ENCODE results near the gene TEX36.
"Not testable (repeated sequence)": the region's sequence is repeated elsewhere in the genome, so short reads cannot be mapped to it uniquely, and the experiment has no call there.

Gene TEX36

DNA sequence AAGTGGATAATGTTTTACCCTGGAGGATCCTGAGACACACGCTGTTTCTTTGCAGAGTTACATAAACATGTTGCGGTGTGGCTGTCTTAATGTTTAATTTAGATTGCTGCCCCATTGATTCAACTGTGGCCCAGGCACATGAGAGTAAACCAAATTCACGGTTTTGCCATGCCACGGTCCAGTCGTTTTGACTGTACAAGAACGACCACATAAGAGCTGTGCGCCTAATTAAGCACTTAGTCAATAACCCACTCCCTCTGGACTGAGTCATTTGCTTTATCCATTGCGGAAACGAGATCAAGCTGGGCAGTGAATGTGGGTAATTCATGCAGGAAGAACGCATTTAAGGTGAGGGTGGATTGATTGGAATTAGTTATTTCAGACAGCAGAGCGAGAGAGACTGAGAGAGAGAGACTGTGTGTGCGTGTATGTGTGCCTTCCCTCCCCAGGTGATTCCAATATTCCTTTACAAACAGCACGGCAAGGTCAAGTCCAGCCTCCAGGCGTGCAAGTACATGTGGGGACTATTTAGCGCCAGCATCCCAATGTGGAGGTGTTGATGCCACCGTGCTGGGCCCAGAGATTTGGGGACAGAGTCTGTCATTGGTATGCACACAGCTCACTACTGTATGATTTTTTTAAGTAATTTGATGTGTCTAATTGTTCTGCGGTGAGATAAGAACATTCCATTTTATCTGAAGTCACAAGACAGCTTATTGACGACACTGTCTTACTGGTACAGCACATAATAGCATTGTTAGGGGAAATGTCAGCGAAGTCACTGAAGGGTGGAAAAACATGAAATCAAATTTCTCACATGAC lies 8.4 kb upstream of the TEX36 start:
- peak; percentile 76 for DNase-seq

GRCh38 chr10:125689955-125690569 lies 7.1 kb upstream of the TEX36 start:
- no peak for DNase-seq

- DNase-seq: no peak
Measured at GRCh38 chr10:125687507-125688185, 4.7 kb upstream of the TEX36 start.

DNA sequence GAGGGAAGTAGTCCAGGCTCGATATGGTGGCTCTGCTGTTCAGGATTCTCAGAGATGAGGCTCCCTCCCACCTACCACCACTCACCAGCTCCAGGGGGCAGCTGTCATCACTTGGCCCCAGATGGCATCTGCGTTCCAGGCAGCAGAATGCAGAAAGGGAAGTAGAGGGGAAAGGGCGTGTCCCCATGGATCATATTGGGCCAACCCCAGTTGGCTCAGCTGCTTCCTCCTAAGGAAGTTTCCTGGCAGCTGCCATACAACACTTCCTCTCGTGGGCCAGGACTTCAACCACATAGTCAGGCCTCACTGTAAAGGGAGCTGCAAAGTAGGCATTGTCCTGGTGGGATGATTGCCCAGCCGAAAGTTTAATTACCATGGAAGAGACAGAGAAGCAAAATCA lies 1.6 kb upstream of the TEX36 start:
- no peak for DNase-seq

- DNase-seq: no peak
Measured at GRCh38 chr10:125683821-125684220, 858 bp upstream of the TEX36 start.

DNA sequence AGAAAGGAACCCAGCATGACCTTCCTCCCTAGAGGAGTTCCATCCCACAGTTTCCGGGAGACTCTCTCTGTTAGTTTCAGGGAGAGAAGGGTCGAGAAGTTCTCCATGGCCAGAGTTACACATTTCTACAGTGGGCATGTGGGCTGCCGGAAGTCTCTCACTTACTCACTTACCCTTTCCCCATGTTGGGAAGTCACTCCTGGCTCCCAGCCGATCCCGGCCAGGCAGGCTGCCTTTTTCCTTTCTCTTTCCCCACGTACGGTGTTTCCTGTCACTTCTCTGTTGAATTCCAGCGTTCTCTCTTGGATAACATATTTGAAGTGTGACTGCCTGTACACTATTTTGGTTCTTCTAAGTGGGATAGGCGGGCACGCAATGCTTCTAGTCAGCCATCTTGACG lies 3.5 kb downstream of the TEX36 start:
- DNase-seq: no peak

GRCh38 chr10:125672884-125673283 lies 10.1 kb downstream of the TEX36 start:
- DNase-seq: no peak

GRCh38 chr10:125662584-125662983 lies 20.4 kb downstream of the TEX36 start:
- peak; percentile 51 for DNase-seq

DNA sequence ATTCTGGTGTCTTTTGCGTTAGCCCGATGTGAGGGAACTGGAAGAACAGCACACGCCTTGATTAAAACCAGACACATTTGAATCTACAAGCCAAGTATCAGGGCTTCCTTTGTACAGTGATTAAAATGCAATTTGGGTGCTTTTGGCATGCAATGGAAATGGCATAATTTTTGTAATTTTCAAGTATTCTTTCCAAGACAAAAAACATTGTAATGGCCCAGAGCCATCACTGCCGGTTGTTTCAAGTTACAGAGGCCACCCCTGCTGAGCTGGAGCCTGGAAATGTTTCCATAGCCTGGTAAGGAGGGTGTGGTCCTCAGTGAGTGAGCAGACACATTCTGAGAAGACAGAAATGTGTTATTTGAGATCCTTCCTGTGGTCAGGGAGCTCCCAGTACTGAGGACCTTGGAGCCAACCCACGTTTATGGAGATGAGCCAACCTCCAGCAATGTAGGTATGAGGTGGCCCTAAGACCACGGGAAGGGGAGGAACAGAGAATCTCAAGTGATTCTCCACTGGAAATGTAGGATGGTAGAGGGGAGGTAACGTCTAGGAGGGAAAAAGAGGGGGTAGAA lies 20.9 kb downstream of the TEX36 start:
- peak; percentile 75 for DNase-seq

- DNase-seq: no peak
Measured at GRCh38 chr10:125661431-125661940, 21.5 kb downstream of the TEX36 start.

DNA sequence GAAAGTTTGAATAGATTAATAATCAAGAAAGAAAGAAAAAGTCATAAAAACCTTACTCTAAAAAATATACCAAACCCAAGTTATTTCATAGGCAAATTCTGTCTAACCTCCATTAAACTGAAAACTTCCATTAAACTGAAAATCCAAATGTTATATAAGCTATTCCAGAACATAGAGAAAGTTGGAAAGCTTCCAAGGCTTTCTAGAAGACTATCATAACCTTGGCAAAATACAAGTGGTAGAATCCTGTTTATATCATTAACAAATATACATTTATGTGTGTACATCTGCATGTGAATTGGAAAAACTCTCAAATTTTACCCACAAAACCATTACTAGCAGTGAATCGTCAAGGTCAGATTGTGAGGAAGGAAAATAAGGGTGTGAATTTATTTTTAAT lies 23.9 kb downstream of the TEX36 start:
- no peak for DNase-seq

GRCh38 chr10:125656523-125656922 lies 26.4 kb downstream of the TEX36 start:
- DNase-seq: no peak

DNA sequence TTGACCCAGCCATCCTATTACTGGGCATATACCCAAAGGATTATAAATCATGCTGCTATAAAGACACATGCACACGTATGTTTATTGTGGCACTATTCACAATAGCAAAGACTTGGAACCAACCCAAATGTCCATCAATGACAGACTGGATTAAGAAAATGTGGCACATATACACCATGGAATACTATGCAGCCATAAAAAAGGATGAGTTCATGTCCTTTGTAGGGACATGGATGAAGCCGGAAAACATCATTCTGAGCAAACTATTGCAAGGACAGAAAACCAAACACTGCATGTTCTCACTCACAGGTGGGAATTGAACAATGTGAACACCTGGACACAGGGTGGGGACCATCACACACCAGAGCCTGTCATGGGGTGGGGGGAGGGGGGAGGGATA lies 29.9 kb downstream of the TEX36 start:
- not testable (repeated sequence) for DNase-seq

DNA sequence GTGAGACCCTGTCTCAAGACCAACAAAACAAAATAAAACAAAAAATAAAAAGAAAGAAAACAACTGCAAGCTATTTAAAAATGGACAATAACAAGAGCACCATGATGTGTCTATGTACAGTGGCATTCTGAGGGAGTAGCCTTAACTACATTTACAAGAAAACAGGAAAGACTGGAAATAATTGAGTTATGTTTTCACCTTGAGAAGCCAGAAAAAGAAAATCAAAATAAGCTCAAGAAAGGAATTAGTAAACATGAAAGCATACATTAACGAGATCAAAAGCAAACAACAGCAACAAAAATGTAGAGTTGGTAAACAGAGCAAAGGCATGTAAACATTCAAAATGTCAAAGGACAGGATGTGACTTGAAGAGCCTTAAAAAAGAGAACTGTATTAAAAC lies 36.7 kb downstream of the TEX36 start:
- no peak for DNase-seq

- DNase-seq: peak; percentile 25
Measured at GRCh38 chr10:125641398-125641797, 41.6 kb downstream of the TEX36 start.

DNA sequence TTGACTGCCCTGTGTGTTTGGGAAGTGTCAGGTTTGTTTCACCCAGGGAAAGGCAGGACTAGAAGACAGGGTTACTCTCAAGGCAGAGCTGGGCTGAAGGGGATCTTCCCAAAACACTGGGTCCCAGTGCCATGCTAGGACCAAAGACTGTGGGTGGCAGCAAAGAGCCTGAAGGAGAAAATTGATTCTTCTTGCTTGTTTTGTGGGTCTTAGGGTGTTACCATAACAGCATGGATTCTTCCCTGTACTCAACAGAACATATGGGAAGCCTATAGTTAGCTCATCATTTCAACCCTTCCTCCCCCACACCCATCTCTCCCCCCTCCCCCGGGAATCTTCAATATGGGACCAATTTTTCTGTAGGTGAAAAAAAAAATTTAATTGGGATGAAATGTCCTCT lies 42.3 kb downstream of the TEX36 start:
- DNase-seq: no peak

DNA sequence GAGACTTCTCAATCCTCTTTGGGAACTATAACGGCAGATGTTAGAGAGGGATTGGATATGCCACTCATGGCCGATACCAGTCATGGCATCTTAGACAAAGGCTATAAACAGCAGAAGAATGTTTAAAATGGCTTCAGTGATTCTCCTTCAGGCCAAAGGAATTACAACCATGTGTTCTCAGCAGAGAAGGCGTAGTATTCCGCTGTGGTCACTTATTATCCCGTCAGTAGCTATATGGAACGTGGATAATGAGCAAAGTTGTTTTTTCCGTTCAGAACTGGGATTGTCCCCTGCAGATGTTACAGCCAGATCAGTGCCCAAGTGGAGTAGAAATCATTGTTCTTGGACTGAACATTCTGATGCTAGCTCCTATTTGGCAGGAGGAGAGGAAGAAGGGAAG lies 43.1 kb downstream of the TEX36 start:
- DNase-seq: no peak

GRCh38 chr10:125638555-125638954 lies 44.4 kb downstream of the TEX36 start:
- DNase-seq: no peak

DNA sequence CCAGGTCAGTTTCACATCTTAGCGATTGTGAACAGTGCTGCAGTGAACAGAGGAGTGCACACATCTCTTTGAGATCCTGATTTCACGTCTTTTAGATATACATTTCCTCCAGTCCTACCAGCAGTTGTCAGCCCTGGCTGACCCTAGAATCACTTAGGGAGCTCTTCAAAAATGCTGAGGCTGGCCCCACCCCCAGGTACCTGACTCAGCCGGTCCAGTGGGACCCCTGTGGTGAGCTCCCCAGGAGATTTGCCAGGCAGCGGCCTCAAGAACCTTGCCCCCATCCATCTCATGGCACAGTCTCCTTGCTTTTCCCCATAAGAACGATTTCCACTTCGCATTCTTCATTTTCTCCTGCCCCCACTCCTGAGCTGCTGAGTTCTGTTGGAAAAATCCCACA lies 45.5 kb downstream of the TEX36 start:
- no peak for DNase-seq

DNA sequence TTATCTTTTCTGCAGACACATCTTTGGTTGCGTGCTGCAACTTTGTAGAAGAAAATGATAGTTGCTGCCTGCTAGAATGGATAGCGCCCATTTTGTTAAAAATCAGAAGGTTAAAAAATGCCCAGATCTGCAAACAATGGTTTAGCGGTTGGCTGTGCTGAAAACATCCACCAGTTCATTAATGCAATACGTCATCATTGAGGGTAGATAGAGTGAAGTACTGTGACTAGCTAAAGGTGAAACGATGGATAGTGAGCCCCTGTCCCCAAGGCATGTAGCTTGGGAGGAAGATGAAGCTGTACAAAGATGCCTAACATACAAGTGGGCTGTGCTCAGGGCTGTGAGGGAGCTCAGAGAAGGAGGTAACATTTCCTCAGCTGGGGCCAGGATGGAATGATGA lies 48.4 kb downstream of the TEX36 start:
- no peak for DNase-seq

GRCh38 chr10:125633517-125633999 lies 49.4 kb downstream of the TEX36 start:
- peak; percentile 34 for DNase-seq

DNA sequence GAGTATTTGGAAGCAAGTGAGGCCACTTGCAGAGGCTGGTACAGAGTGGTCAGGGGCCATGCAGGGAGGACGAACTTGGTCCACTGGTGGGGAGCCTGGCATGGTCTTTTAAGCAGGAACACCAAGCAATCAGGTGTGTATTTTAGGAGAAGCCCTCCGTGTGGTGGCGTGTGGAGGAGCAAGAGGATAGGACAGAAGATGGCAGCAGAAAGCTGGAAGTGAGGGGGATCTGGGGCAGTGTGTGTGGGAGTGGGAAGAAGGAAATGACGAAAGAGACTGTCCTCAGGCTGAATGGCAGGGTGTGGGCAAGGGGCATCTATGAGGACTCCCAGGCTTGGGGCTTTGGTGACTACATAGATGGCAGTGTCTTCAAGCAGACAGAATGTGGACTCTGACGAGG lies 51.2 kb downstream of the TEX36 start:
- DNase-seq: no peak

DNA sequence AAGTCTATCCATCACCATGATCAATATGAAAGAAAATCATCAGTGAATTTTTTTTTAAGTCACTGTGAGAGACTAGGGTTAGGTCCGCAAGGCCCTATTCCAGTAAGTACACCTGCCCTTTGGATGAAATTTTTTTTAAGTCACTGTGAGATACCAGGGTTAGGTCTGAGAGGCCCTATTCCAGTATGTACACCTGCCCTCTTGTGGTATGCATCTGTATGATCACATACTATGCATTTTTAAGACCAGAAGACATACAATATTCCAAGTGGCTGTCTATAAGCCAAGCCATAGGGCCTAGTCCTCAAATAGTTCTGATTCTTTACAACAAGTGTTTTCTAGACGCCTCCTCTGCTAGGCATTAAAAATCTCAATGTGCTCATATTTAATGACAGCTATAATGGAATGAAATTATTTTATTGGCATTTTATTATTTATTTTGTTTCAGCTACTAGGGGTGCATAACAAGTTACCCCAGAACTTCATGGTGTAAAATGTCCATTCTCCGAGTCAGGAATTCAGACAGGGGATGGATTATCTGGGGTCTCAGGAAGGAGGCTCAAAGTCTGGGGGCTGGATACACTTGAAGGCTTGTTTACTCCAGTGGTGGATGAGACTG lies 53.1 kb downstream of the TEX36 start:
- DNase-seq: peak; percentile 34
